ENCODE data around the gene RHOV. TPM values are rescaled to one million over a fixed set of nuclear protein-coding genes. Genes with fewer than 3 reads are reported as not detected.

RHOV gene
- total and polyA plus RNA-seq, 10 of the 15 experiments (the other 5 are each of a cell fraction or from before 2014, with no cell fraction given): 0.24 to 39.3 (median 9.3) TPM

DNA sequence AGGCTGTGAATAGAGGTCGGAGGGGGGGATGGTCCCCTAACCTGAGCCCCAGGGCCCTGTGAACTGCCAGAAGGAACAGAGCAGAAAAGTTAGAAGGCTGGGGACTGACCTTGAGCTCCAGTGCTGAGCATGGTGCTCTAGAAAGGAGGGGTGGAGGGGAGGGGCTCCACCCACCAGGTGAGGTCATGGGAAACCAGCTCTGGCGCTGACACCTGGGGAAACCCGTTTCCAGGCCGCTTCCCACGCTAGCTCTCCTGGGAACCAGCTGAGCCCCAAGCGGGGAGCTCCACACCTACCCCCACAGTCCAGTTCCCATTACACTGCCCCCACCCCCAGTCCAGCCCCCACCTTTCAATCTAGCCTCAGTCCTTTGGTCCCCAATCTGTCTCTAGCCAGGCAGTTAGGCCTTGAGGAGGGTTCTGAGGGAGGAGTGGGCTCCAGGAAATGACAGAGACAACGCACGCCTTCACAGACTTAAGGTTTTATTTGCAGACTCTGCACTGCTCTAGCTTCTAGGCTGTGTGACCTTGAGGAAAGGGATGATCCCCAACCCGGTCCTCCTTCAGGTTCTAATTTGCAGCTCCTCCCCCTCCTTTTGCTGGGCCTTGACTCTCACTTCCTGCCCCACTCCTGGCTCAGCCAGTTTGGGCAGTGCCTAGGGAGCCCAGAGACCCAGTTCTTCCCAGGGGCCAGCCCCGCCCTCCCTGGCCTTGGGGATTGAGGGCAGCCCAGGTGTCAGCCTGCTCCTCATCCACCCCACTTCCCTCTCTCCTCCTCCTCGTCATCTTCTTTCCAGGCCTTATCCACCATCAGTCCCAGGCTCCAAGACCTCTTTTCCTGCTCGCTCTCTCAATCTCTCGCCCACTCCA lies 2.1 kb downstream of the RHOV start:
- Histone ChIP-seq H4K20me1 (ENCODE audit: control insufficient read depth, insufficient read depth) (no peaks in the 10 kb centered on the region), H3K79me2 (ENCODE audit: control insufficient read depth, insufficient read depth, low read length) (peaks cover 5% of the 10 kb centered on the region), H2AFZ (ENCODE audit: control insufficient read depth, low read depth, low read length) (peak overlapping the region; percentile 43; the same call in 1 of the 2 replicates), H3K4me1 (ENCODE audit: control insufficient read depth, insufficient read depth, low read length) (peaks cover 30% of the 10 kb centered on the region), H3K4me2 (ENCODE audit: control insufficient read depth, insufficient read depth) (peak overlapping the region; percentile 89), H3K9me3 (replicated peaks; ENCODE audit: control insufficient read depth, insufficient read depth, low read length) (no peaks in the 10 kb centered on the region), H3K27me3 (replicated peaks in 1 of 2; ENCODE audit: control insufficient read depth in 2 of 2, insufficient read depth in 2 of 2, low read length in 1 of 2) (no peaks in the 10 kb centered on the region), H3K27ac (ENCODE audit: control insufficient read depth, insufficient read depth) (peak overlapping the region; percentile 78), H3K9ac (ENCODE audit: control insufficient read depth, insufficient read depth, low read length) (peak overlapping the region; percentile 65), H3K4me3 (peak overlapping the region; percentile 65), H3K36me3 (ENCODE audit: control insufficient read depth in 2 of 2, insufficient read depth in 2 of 2, low read length in 1 of 2) (no peaks in the 10 kb centered on the region)
- FAIRE-seq: peak; percentile 56
- WGBS (ENCODE audit: insufficient coverage, insufficient replicate concordance, low lambda C conversion rate, missing lambda C conversion rate): 27% methylated on average over 13 of the region's 13 CpGs
- DNase-seq (ENCODE audit: low read depth, low spot score): peak; percentile 76
- ChIA-PET CTCF (interaction anchor here (0.5 to 6.0 kb wide), 9 partner anchors 23 to 282 kb away, joined by 3 to 57 read pairs (median 6); partner anchors contain the start of genes C15orf62, RAD51 and VPS18), SMC1A (ENCODE audit: uncharacterized antibody, unreplicated experiment) (interaction anchor here (0.5 to 14.4 kb wide), 11 partner anchors 12 to 254 kb away, joined by 3 to 454 read pairs (median 5); partner anchors contain the start of genes DNAJC17, SPINT1, VPS18 and ZFYVE19), POLR2A (interaction anchor here (0.6 to 9.5 kb wide), 18 partner anchors 9 to 324 kb away, joined by 3 to 220 read pairs (median 6); partner anchors contain the start of genes C15orf62, CCDC32, DNAJC17 and GCHFR), RAD21 (ENCODE audit: unreplicated experiment) (interaction anchor here (1.0 to 14.2 kb wide), 13 partner anchors 14 to 314 kb away, joined by 3 to 551 read pairs (median 5); partner anchors contain the start of genes C15orf62, RPUSD2, SPINT1 and VPS18)
- intact Hi-C loops (cut with micrococcal nuclease; ENCODE audit: unreplicated experiment) (loop anchor here (2.0 to 10.0 kb wide), 3 partner anchors 13 to 277 kb away; partner anchors contain the start of genes KNL1 and VPS18), in situ Hi-C loops (cut with MboI) (no loop called here)
- peak; percentile 65 for ATAC-seq
- BruUV-seq (replicated peaks): no TSS peak
- no peak for TF ChIP-seq CHD4 (IDR thresholded peaks at IDR 0.05)
- no peak for TF ChIP-seq FOXK2 (IDR thresholded peaks at IDR 0.05)
- TF ChIP-seq PAX5 (IDR thresholded peaks at IDR 0.05; ENCODE audit: borderline replicate concordance, low read depth, low read length): peak; percentile 87; the same call in 1 of the 2 replicates
- TF ChIP-seq SMAD1 (IDR thresholded peaks at IDR 0.05; ENCODE audit: low read depth, partially characterized antibody): peak; percentile 63
- TF ChIP-seq MEF2A (IDR thresholded peaks at IDR 0.05; ENCODE audit: insufficient read depth, low read depth, low read length): 0 out of 2 replicates have a peak, but pooled peaks have one; percentile 37
- peak; percentile 10; the same call in 1 of the 2 replicates for TF ChIP-seq ZNF207 (IDR thresholded peaks at IDR 0.05; ENCODE audit: borderline replicate concordance)
- TF ChIP-seq RELA (IDR thresholded peaks at IDR 0.05; ENCODE audit: borderline replicate concordance, partially characterized antibody): peak; percentile 11
- 0 out of 2 replicates have a peak, but pooled peaks have one; percentile 54 for TF ChIP-seq WRNIP1 (IDR thresholded peaks at IDR 0.05; ENCODE audit: borderline replicate concordance, low read depth, low read length)
- peak; percentile 34; the same call in 1 of the 2 replicates for TF ChIP-seq RCOR1 (conservative IDR thresholded peaks at IDR 0.05; ENCODE audit: low read depth, low read length)
- peak; percentile 80; the same call in 1 of the 2 replicates for TF ChIP-seq RB1 (IDR thresholded peaks at IDR 0.05; ENCODE audit: borderline replicate concordance)
- no peak for TF ChIP-seq BMI1 (IDR thresholded peaks at IDR 0.05; ENCODE audit: borderline replicate concordance)
- TF ChIP-seq TBL1XR1 (IDR thresholded peaks at IDR 0.05; ENCODE audit: low read depth, low read length): peak; percentile 49; the same call in 1 of the 2 replicates
- TF ChIP-seq, protein P1, sequence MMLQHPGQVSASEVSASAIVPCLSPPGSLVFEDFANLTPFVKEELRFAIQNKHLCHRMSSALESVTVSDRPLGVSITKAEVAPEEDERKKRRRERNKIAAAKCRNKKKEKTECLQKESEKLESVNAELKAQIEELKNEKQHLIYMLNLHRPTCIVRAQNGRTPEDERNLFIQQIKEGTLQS (IDR thresholded peaks at IDR 0.05; ENCODE audit: borderline replicate concordance, extremely low read depth, low read depth, low read length): no peak
- TF ChIP-seq, protein P2, sequence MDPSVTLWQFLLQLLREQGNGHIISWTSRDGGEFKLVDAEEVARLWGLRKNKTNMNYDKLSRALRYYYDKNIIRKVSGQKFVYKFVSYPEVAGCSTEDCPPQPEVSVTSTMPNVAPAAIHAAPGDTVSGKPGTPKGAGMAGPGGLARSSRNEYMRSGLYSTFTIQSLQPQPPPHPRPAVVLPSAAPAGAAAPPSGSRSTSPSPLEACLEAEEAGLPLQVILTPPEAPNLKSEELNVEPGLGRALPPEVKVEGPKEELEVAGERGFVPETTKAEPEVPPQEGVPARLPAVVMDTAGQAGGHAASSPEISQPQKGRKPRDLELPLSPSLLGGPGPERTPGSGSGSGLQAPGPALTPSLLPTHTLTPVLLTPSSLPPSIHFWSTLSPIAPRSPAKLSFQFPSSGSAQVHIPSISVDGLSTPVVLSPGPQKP (IDR thresholded peaks at IDR 0.05; ENCODE audit: low read depth, low read length): 0 out of 2 replicates have a peak, but pooled peaks have one; percentile 25
- peak in 1 of 2 experiments; percentile 12; a peak in 1 of 4 replicates for TF ChIP-seq SRF (IDR thresholded peaks at IDR 0.05; ENCODE audit: low read depth in 2 of 2, low read length in 2 of 2)
- peak; percentile 6 to 32; a peak in 1 of 4 replicates for TF ChIP-seq BHLHE40 (IDR thresholded peaks at IDR 0.05; ENCODE audit: borderline replicate concordance in 1 of 2, low read depth in 2 of 2, low read length in 1 of 2)
- TF ChIP-seq CBFB (IDR thresholded peaks at IDR 0.05; ENCODE audit: low read depth): no peak
- TF ChIP-seq NR2C2 (IDR thresholded peaks at IDR 0.05; ENCODE audit: borderline replicate concordance, control insufficient read depth, insufficient read length, low read depth): no peak
- TF ChIP-seq EP300 (IDR thresholded peaks at IDR 0.05; ENCODE audit: borderline replicate concordance in 1 of 2, control insufficient read depth in 1 of 2, low read depth in 2 of 2, low read length in 2 of 2): no peak; a peak in 2 of 4 replicates
